OCI-LY7 (cell line): ENCODE results near the gene ENAH. TPM values are rescaled to one million over a fixed set of nuclear protein-coding genes. Genes with fewer than 3 reads are reported as not detected.

Experiments used
- BruUV-seq: library from RNA; stranded (reverse); fragments of 400-500 nt; replicated peaks from 2 replicates; lab custom pipeline; 2021; lab: Mats Ljungman, UMichigan
- CTCF ChIA-PET: fragments of 300-600 bp; sonication (Branson Sonifier 250); formaldehyde crosslinking; loops from one replicate; lab custom pipeline; 2022; ENCODE audit warnings: antibody characterized with exemption; ENCODE audit not compliant: unreplicated experiment; lab: Charles Lee
- POLR2A ChIA-PET: fragments of 300-600 bp; sonication (Branson Sonifier 250); formaldehyde crosslinking; loops from one replicate; lab custom pipeline; 2022; ENCODE audit warnings: antibody characterized with exemption; lab: Charles Lee
- DNase-seq: peaks from one replicate; pipeline ENCODE4 v3.0.0-alpha.2; 2015; ENCODE audit warnings: low spot score
- H2AFZ ChIP-seq: fragments of 200-600 bp; sonication (generic), shearing (Covaris generic); 2 replicates; pipeline ENCODE4 v1.6.1; 2014; ENCODE audit warnings: mild to moderate bottlenecking, antibody characterized with exemption, low read length, moderate library complexity
- H3K27ac ChIP-seq: fragments of 200-600 bp; sonication (generic); 2 replicates; pipeline ENCODE4 v1.5.1; 2014; ENCODE audit warnings: mixed run types, low read depth, mild to moderate bottlenecking, moderate library complexity, low read length, inconsistent platforms; ENCODE audit not compliant: poor library complexity, severe bottlenecking
- H3K36me3 ChIP-seq: fragments of 200-600 bp; sonication (generic); 2 replicates; pipeline ENCODE4 v1.6.1; 2014; ENCODE audit warnings: mild to moderate bottlenecking, antibody characterized with exemption, low read length, moderate library complexity, mixed read lengths; ENCODE audit not compliant: insufficient read depth
- H3K4me1 ChIP-seq: fragments of 200-600 bp; sonication (generic); 2 replicates; pipeline ENCODE4 v1.5.1; 2014; ENCODE audit warnings: mild to moderate bottlenecking, low read length; ENCODE audit not compliant: insufficient read depth, poor library complexity, severe bottlenecking
- H3K4me2 ChIP-seq: fragments of 200-600 bp; sonication (generic); 2 replicates; pipeline ENCODE4 v1.6.1; 2014; ENCODE audit warnings: mild to moderate bottlenecking, low read length
- H3K4me3 ChIP-seq: fragments of 200-600 bp; sonication (generic); 2 replicates; pipeline ENCODE4 v1.5.1; 2014; ENCODE audit warnings: mild to moderate bottlenecking, low read depth, low read length; ENCODE audit not compliant: poor library complexity, severe bottlenecking
- H3K79me2 ChIP-seq: fragments of 200-600 bp; sonication (generic); 2 replicates; pipeline ENCODE4 v1.6.1; 2016; ENCODE audit warnings: low read depth, mild to moderate bottlenecking, low read length, moderate library complexity, mixed read lengths; ENCODE audit not compliant: insufficient read depth
- H3K9me2 ChIP-seq: fragments of 200-600 bp; sonication (generic); 2 replicates; pipeline ENCODE4 v1.6.1; 2016; ENCODE audit warnings: mild to moderate bottlenecking, low read length, mixed read lengths; ENCODE audit not compliant: insufficient read depth
- H3K9me3 ChIP-seq: fragments of 200-600 bp; sonication (generic); 2 replicates; pipeline ENCODE4 v1.6.1; 2014; ENCODE audit warnings: mild to moderate bottlenecking, mixed run types, low read length, mixed read lengths
- H4K20me1 ChIP-seq: fragments of 200-600 bp; sonication (generic); 2 replicates; pipeline ENCODE4 v1.6.1; 2014; ENCODE audit warnings: mild to moderate bottlenecking, antibody characterized with exemption, low read length, moderate library complexity, mixed read lengths; ENCODE audit not compliant: insufficient read depth
- CTCF ChIP-seq: fragments of 200-600 bp; sonication (generic); conservative IDR thresholded peaks from 2 replicates; pipeline ENCODE4 v1.5.1; 2014; ENCODE audit warnings: mild to moderate bottlenecking, antibody characterized with exemption, low read length, moderate library complexity, mixed read lengths
- EZH2phosphoT487 ChIP-seq: fragments of 200-600 bp; sonication (generic); IDR thresholded peaks from 2 replicates; pipeline ENCODE4 v1.6.1; 2018; ENCODE audit warnings: low read depth, borderline replicate concordance, mild to moderate bottlenecking, mixed run types, antibody characterized with exemption, low read length, moderate library complexity, mixed read lengths
- intact Hi-C: fragments of 100-400 bp; cut with micrococcal nuclease; formaldehyde crosslinking; loops from one replicate; pipeline ENCODE4 v1.10.0; 2022; ENCODE audit not compliant: unreplicated experiment
- total RNA-seq, 2 experiments: library from RNA; depleted of rRNA in 1 of 2; stranded (reverse); fragments of >200 nt in 1 of 2; shearing (Covaris generic) in 1 of 2; gene quantifications; 2 replicates each; pipeline ENCODE4 v1.2.3, GENCODE V29; 2014 to 2022

The ENAH gene
- total RNA-seq, 2 experiments from 2014 or later = 4.6 to 18.1 TPM

- no peaks in the 10 kb centered on the region for H3K9me3 ChIP-seq
- CTCF ChIA-PET = interaction anchor here (0.6 to 1.0 kb wide), 2 partner anchors 17 to 20 kb away, joined by 3 read pairs; no protein-coding TSS in a partner anchor
- H3K4me3 ChIP-seq = no peak overlapping the region
- POLR2A ChIA-PET = interaction anchor here (0.7 to 2.8 kb wide), 4 partner anchors 17 to 781 kb away, joined by 3 to 12 read pairs (median 3); no protein-coding TSS in a partner anchor
- no peaks in the 10 kb centered on the region for H4K20me1 ChIP-seq
- no TSS peak for BruUV-seq
- TF ChIP-seq CTCF (no peak), EZH2phosphoT487 (no peak)
- H3K4me2 ChIP-seq = no peak overlapping the region
- intact Hi-C loops = no loop called here
- peaks cover 36% of the 10 kb centered on the region for H3K4me1 ChIP-seq
- no peak overlapping the region for H2AFZ ChIP-seq
- no peak for DNase-seq
- no peaks in the 10 kb centered on the region for H3K9me2 ChIP-seq
- H3K79me2 ChIP-seq = no peaks in the 10 kb centered on the region
- H3K27ac ChIP-seq = no peak overlapping the region
- no peaks in the 10 kb centered on the region for H3K36me3 ChIP-seq
Measured at GRCh38 chr1:225498549-225499136, 154.3 kb downstream of the ENAH start.

- ChIA-PET POLR2A (interaction anchor here (3.3 kb wide), 1 partner anchor 9 kb away, joined by 19 read pairs; no protein-coding TSS in a partner anchor), CTCF (no interaction called here)
- no TSS peak for BruUV-seq
- Histone ChIP-seq H3K9me2 (no peaks in the 10 kb centered on the region), H2AFZ (no peak overlapping the region; the same call in 1 of the 2 replicates), H3K36me3 (no peaks in the 10 kb centered on the region), H3K79me2 (no peaks in the 10 kb centered on the region), H3K9me3 (no peaks in the 10 kb centered on the region), H3K4me1 (peaks cover 23% of the 10 kb centered on the region), H3K27ac (no peak overlapping the region), H3K4me2 (peak overlapping the region; percentile 34), H4K20me1 (no peaks in the 10 kb centered on the region), H3K4me3 (no peak overlapping the region)
- intact Hi-C loops = no loop called here
- peak; percentile 24 for DNase-seq
- TF ChIP-seq CTCF (no peak), EZH2phosphoT487 (no peak)
Measured at GRCh38 chr1:225494789-225495359, 158.0 kb downstream of the ENAH start.
